GM12878 (cell line): ENCODE results near the gene ADD1. TPM values are rescaled to one million over a fixed set of nuclear protein-coding genes. Genes with fewer than 3 reads are reported as not detected.

Experiments used
- ATAC-seq: fragments of 200-7000 bp; cut with Tn5 transposase; 3 replicates; pipeline ENCODE4 v1.9.1; 2020; ENCODE audit warnings: mild to moderate bottlenecking, moderate library complexity
- BruUV-seq: library from RNA; stranded (reverse); fragments of 400-500 nt; replicated peaks from 2 replicates; lab custom pipeline; 2021; lab: Mats Ljungman, UMichigan
- CTCF ChIA-PET: fragments of 300-600 bp; sonication (Branson Sonifier 250); formaldehyde crosslinking; extraction: SDS; loops from one replicate; lab custom pipeline; 2021; ENCODE audit warnings: inconsistent platforms; lab: Yijun Ruan, JAX
- POLR2A ChIA-PET: fragments of 350-600 bp; formaldehyde crosslinking; extraction: SDS; loops from one replicate; lab custom pipeline; 2021; ENCODE audit warnings: inconsistent platforms; lab: Charles Lee
- RAD21 ChIA-PET: fragments of 300-600 bp; sonication (Branson Sonifier 250); formaldehyde crosslinking; loops from one replicate; lab custom pipeline; 2023; ENCODE audit warnings: antibody characterized with exemption; ENCODE audit not compliant: unreplicated experiment; lab: Charles Lee
- SMC1A ChIA-PET: fragments of 300-600 bp; sonication (Branson Sonifier 250); formaldehyde crosslinking; loops from one replicate; lab custom pipeline; 2023; ENCODE audit not compliant: unreplicated experiment, uncharacterized antibody; lab: Charles Lee
- DNase-seq: peaks from one replicate; pipeline ENCODE4 v3.0.0-alpha.2; 2011; ENCODE audit warnings: low read depth, low spot score
- FAIRE-seq: peaks from 3 replicates; lab custom pipeline; 2011; peaks lifted over from hg19 to GRCh38; lab: Jason Lieb, UNC
- H2AFZ ChIP-seq: 2 replicates; pipeline ENCODE4 v1.6.0; 2011; ENCODE audit warnings: low read depth, low read length, control low read depth; ENCODE audit not compliant: control insufficient read depth
- H3K27ac ChIP-seq: 2 replicates; pipeline ENCODE4 v1.5.1; 2011; ENCODE audit warnings: control low read depth; ENCODE audit not compliant: control insufficient read depth, insufficient read depth
- H3K27me3 ChIP-seq, 2 experiments: replicated peaks in 1 of 2; 2 replicates each; pipeline versions ENCODE4 v1.6.0 to v1.6.1; 2011; ENCODE audit warnings: low read length in 1 of 2; ENCODE audit not compliant: control insufficient read depth in 2 of 2, insufficient read depth in 2 of 2
- H3K36me3 ChIP-seq, 2 experiments: 2 replicates each; pipeline ENCODE4 v1.5.1; 2011; ENCODE audit warnings: low read length in 1 of 2; ENCODE audit not compliant: control insufficient read depth in 2 of 2, insufficient read depth in 2 of 2
- H3K4me1 ChIP-seq: 2 replicates; pipeline ENCODE4 v1.6.1; 2011; ENCODE audit warnings: mild to moderate bottlenecking, low read length, moderate library complexity, mixed read lengths; ENCODE audit not compliant: control insufficient read depth, insufficient read depth
- H3K4me2 ChIP-seq: 2 replicates; pipeline ENCODE4 v1.6.0; 2011; ENCODE audit warnings: control low read depth; ENCODE audit not compliant: control insufficient read depth, insufficient read depth
- H3K4me3 ChIP-seq: fragments of 200-600 bp; sonication (generic); 2 replicates; pipeline ENCODE4 v1.5.1; 2016
- H3K79me2 ChIP-seq: 2 replicates; pipeline ENCODE4 v1.6.0; 2011; ENCODE audit warnings: low read length; ENCODE audit not compliant: control insufficient read depth, insufficient read depth
- H3K9ac ChIP-seq: 2 replicates; pipeline ENCODE4 v1.8.0; 2011; ENCODE audit warnings: low read length, control low read depth, mixed read lengths; ENCODE audit not compliant: control insufficient read depth, insufficient read depth
- H3K9me3 ChIP-seq: replicated peaks from 3 replicates; pipeline ENCODE4 v1.5.1; 2011; ENCODE audit warnings: mild to moderate bottlenecking, low read length; ENCODE audit not compliant: control insufficient read depth, insufficient read depth
- H4K20me1 ChIP-seq: 2 replicates; pipeline ENCODE4 v1.6.0; 2011; ENCODE audit not compliant: control insufficient read depth, insufficient read depth
- CHD4 ChIP-seq: fragments of 200-600 bp; sonication (generic); IDR thresholded peaks from 2 replicates; pipeline ENCODE4 v1.6.1; 2016; ENCODE audit warnings: mild to moderate bottlenecking
- ESRRA ChIP-seq: IDR thresholded peaks from 2 replicates; pipeline ENCODE4 v1.6.1; 2012; ENCODE audit warnings: mild to moderate bottlenecking, low read length, improper control_type of control experiment
- MXI1 ChIP-seq: fragments of 150-350 bp; IDR thresholded peaks from 2 replicates; pipeline ENCODE4 v1.6.1; 2011; ENCODE audit warnings: low read depth, mild to moderate bottlenecking, inconsistent platforms, low read length, improper control_type of control experiment
- WGBS: methylation state at CpG from one replicate; pipeline ENCODE4 v1.1.6; 2016; ENCODE audit warnings: low lambda C conversion rate; ENCODE audit not compliant: insufficient replicate concordance, insufficient coverage; ENCODE audit errors: missing lambda C conversion rate; 5-methylcytosine and 5-hydroxymethylcytosine counted together
- in situ Hi-C: fragments of 300-500 bp; cut with MboI; formaldehyde crosslinking; loops from 9 replicates; pipeline ENCODE4 v1.14.3; 2018; ENCODE audit warnings: mixed read lengths
- intact Hi-C: fragments of 100-400 bp; cut with micrococcal nuclease; formaldehyde crosslinking; loops from one replicate; pipeline ENCODE4 v1.14.2; 2022; ENCODE audit not compliant: unreplicated experiment
- polyA plus RNA-seq, 11 experiments: library from polyadenylated mRNA; depleted of rRNA in 4 of 11; unstranded in 6 of 11; stranded (reverse) in 5 of 11; fragments of >200 nt; fragmentation: Nextera tagmentation in 4 of 11; fragmentation: Illumina TruSeq in 1 of 11; extraction: Ambion mirVana in 4 of 11; extraction: Trizol in 1 of 11; gene quantifications; 1 replicate in 1 of 11; 2 replicates in 10 of 11; pipeline versions ENCODE4 v1.2.1 to v1.2.3, GENCODE V29; 2011 to 2016; ENCODE audit warnings: inconsistent platforms in 2 of 11, missing spikeins in 2 of 11, low read depth in 1 of 11
- total RNA-seq, 4 experiments: library from RNA; depleted of rRNA in 3 of 4; stranded (reverse); fragments of >200 nt in 3 of 4; fragmentation: Illumina TruSeq in 1 of 4; extraction: Trizol in 1 of 4; gene quantifications; 2 replicates each; pipeline versions ENCODE4 v1.2.1 to v1.2.3, GENCODE V29; 2013 to 2021
- TF ChIP-seq, protein P1 (sequence below): IDR thresholded peaks from 2 replicates; pipeline ENCODE4 v1.6.1; 2012; ENCODE audit warnings: low read depth, low read length, improper control_type of control experiment

The ADD1 gene
- total and polyA plus RNA-seq, 10 of the 15 experiments (the other 5 are each of a cell fraction or from before 2014, with no cell fraction given), result 21.6 to 182 (median 105) TPM

DNA sequence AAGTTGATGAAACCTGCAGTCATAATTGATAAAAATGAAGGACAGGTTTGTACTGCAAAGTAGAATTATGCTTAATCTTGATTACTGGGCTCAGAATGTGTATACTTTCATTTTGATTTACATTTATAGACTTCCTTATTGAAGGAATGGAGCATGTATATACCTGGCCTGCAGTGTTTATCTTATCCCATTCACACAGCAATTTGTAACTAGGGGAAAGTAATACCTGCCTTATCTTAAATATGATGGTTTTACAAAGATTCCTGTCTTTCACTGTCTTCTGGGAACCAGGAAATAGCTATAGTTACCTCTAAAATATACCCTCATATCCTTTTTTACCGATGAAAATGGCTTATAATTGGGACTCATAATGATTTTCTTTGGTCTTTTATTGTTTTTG, 29.7 kb downstream of the ADD1 start:
- Histone ChIP-seq H3K4me2 (no peak overlapping the region), H3K36me3 (peaks cover 2 to 5% of the 10 kb centered on the region in 2 experiments; a peak in 3 of 4 replicates), H3K4me3 (no peak overlapping the region), H3K9ac (no peak overlapping the region), H3K9me3 (no peaks in the 10 kb centered on the region), H3K27ac (no peak overlapping the region), H3K4me1 (no peaks in the 10 kb centered on the region), H3K79me2 (peaks cover 22% of the 10 kb centered on the region), H2AFZ (no peak overlapping the region), H3K27me3 (no peaks in the 10 kb centered on the region), H4K20me1 (no peaks in the 10 kb centered on the region)
- ChIA-PET SMC1A (interaction anchor here (3.2 kb wide), 1 partner anchor 11 kb away, joined by 26 read pairs; no protein-coding TSS in a partner anchor), POLR2A (interaction anchor here (0.6 to 1.5 kb wide), 4 partner anchors 9 to 63 kb away, joined by 3 to 4 read pairs (median 3); no protein-coding TSS in a partner anchor), CTCF (interaction anchor here (2.0 to 2.1 kb wide), 2 partner anchors 13 to 109 kb away, joined by 5 to 9 read pairs; no protein-coding TSS in a partner anchor), RAD21 (interaction anchor here (0.8 kb wide), 1 partner anchor 8 kb away, joined by 3 read pairs; no protein-coding TSS in a partner anchor)
- DNase-seq (no peak), FAIRE-seq (no peak), ATAC-seq (no peak)
- in situ Hi-C loops (no loop called here), intact Hi-C loops (no loop called here)
- no peak for TF ChIP-seq MXI1
- TF ChIP-seq ESRRA, result no peak
- WGBS, result 100% methylated on average over 1 of the region's 1 CpG
- BruUV-seq, result no TSS peak

DNA sequence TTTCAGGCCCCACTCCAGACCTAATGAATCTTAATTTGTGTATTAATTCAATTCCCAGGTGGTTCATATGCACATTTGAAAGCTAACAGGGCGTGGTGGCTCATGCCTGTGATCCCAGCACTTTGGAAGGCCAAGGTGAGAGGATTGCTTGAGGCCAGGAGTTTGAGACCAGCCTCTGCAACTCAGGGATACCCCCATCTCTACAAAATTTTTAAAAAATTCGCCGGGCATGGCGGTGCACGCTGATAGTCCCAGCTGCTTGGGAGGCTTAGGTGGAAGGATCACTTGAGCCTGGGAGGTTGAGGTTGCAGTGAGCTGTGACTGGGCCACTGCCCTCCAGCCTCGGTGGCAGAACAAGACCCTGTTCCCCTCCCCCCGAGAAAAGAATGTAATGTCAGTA, 31.2 kb downstream of the ADD1 start:
- H4K20me1 ChIP-seq, result no peaks in the 10 kb centered on the region
- H3K27ac ChIP-seq, result no peak overlapping the region
- H2AFZ ChIP-seq, result no peak overlapping the region
- ChIA-PET RAD21 (no interaction called here), POLR2A (no interaction called here), SMC1A (no interaction called here), CTCF (interaction anchor here (0.7 kb wide), 1 partner anchor 9 kb away, joined by 3 read pairs; no protein-coding TSS in a partner anchor)
- H3K4me3 ChIP-seq, result no peak overlapping the region
- no peak overlapping the region for H3K9ac ChIP-seq
- FAIRE-seq, result no peak
- ATAC-seq, result no peak
- H3K4me1 ChIP-seq, result no peaks in the 10 kb centered on the region
- TF ChIP-seq, protein P1, sequence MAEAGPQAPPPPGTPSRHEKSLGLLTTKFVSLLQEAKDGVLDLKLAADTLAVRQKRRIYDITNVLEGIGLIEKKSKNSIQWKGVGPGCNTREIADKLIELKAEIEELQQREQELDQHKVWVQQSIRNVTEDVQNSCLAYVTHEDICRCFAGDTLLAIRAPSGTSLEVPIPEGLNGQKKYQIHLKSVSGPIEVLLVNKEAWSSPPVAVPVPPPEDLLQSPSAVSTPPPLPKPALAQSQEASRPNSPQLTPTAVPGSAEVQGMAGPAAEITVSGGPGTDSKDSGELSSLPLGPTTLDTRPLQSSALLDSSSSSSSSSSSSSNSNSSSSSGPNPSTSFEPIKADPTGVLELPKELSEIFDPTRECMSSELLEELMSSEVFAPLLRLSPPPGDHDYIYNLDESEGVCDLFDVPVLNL, result no peak
- TF ChIP-seq CHD4, result no peak
- BruUV-seq, result no TSS peak
- WGBS, result 88% methylated on average over 7 of the region's 7 CpGs
- intact Hi-C loops (no loop called here), in situ Hi-C loops (no loop called here)
- no peak overlapping the region for H3K4me2 ChIP-seq
- DNase-seq, result no peak
- peaks cover 20% of the 10 kb centered on the region for H3K79me2 ChIP-seq
- H3K36me3 ChIP-seq, result peaks cover 5 to 8% of the 10 kb centered on the region in 2 experiments; a peak in 3 of 4 replicates
- no peaks in the 10 kb centered on the region for H3K27me3 ChIP-seq
- H3K9me3 ChIP-seq, result no peaks in the 10 kb centered on the region
